H1 (cell line): ENCODE measurements around the gene AK8. TPM values are rescaled to one million over a fixed set of nuclear protein-coding genes. Genes with fewer than 3 reads are reported as not detected.

Source experiments
- CTCF ChIA-PET: fragments of 300-600 bp; sonication (Branson Sonifier 250); formaldehyde crosslinking; loops from one replicate; lab custom pipeline; 2021; ENCODE audit not compliant: partially characterized antibody; lab: Charles Lee
- POLR2A ChIA-PET: fragments of 300-600 bp; sonication (Branson Sonifier 250); formaldehyde crosslinking; loops from one replicate; lab custom pipeline; 2021; ENCODE audit warnings: inconsistent platforms; ENCODE audit not compliant: partially characterized antibody; lab: Charles Lee
- DNase-seq, 2 experiments: peaks; one replicate each; pipeline versions ENCODE4 v3.0.0 to v3.0.0-alpha.2; 2010 to 2022; ENCODE audit warnings: low spot score in 2 of 2, low read depth in 1 of 2, mixed read lengths in 1 of 2
- FAIRE-seq: peaks from 2 replicates; lab custom pipeline; 2011; peaks lifted over from hg19 to GRCh38; lab: Jason Lieb, UNC
- H2AFZ ChIP-seq: 2 replicates; pipeline ENCODE4 v1.8.1; 2012; ENCODE audit warnings: low read length, inconsistent platforms
- H2AK5ac ChIP-seq: 2 replicates; pipeline ENCODE4 v1.6.1; 2013; ENCODE audit warnings: low read depth, low read length
- H2BK120ac ChIP-seq: replicated peaks from 2 replicates; pipeline ENCODE3; 2013; ENCODE audit warnings: low read depth, low read length, inconsistent platforms
- H2BK12ac ChIP-seq: 2 replicates; pipeline ENCODE4 v1.6.1; 2013; ENCODE audit warnings: low read depth, low read length
- H2BK15ac ChIP-seq: 2 replicates; pipeline ENCODE4 v1.6.1; 2013; ENCODE audit warnings: low read length
- H2BK20ac ChIP-seq: 2 replicates; pipeline ENCODE4 v1.6.1; 2013; ENCODE audit warnings: low read length
- H2BK5ac ChIP-seq: 2 replicates; pipeline ENCODE4 v1.6.1; 2013; ENCODE audit warnings: low read depth, low read length
- H3K14ac ChIP-seq: 2 replicates; pipeline ENCODE4 v1.6.1; 2013; ENCODE audit warnings: inconsistent platforms; ENCODE audit not compliant: insufficient read length
- H3K18ac ChIP-seq: 2 replicates; pipeline ENCODE4 v1.6.1; 2013; ENCODE audit warnings: low read length; ENCODE audit errors: extremely low read depth
- H3K23ac ChIP-seq: 2 replicates; pipeline ENCODE4 v1.6.1; 2013; ENCODE audit warnings: inconsistent platforms; ENCODE audit not compliant: insufficient read length
- H3K23me2 ChIP-seq: 2 replicates; pipeline ENCODE4 v1.6.1; 2013; ENCODE audit warnings: low read depth, low read length
- H3K27ac ChIP-seq: 2 replicates; pipeline ENCODE4 v1.6.1; 2011; ENCODE audit warnings: low read depth, low read length, inconsistent platforms
- H3K27me3 ChIP-seq, 4 experiments: replicated peaks in 1 of 4; 1 replicate in 1 of 4; 2 replicates in 3 of 4; pipeline versions ENCODE4 v1.6.1 to v1.8.1; 2011 to 2013; ENCODE audit warnings: low read length in 3 of 4, mild to moderate bottlenecking in 3 of 4, inconsistent platforms in 2 of 4, mixed read lengths in 2 of 4, moderate library complexity in 1 of 4; ENCODE audit not compliant: control insufficient read depth in 3 of 4, insufficient read depth in 3 of 4; ENCODE audit errors: extremely low read depth in 1 of 4
- H3K36me3 ChIP-seq, 4 experiments: 2 replicates each; pipeline versions ENCODE4 v1.6.1 to v1.8.1; 2011 to 2013; ENCODE audit warnings: mild to moderate bottlenecking in 4 of 4, low read length in 3 of 4, moderate library complexity in 2 of 4, control low read depth in 1 of 4, inconsistent platforms in 1 of 4; ENCODE audit not compliant: insufficient read depth in 4 of 4, control insufficient read depth in 2 of 4
- H3K4ac ChIP-seq: replicated peaks from 2 replicates; pipeline ENCODE3; 2013; ENCODE audit warnings: low read length, low read depth, mixed read lengths, inconsistent platforms; ENCODE audit not compliant: insufficient read length
- H3K4me1 ChIP-seq, 4 experiments: replicated peaks in 1 of 4; 1 replicate in 1 of 4; 2 replicates in 3 of 4; pipeline versions ENCODE4 v1.6.1 to v1.8.1; 2011 to 2013; ENCODE audit warnings: low read length in 3 of 4, inconsistent platforms in 2 of 4, mixed read lengths in 1 of 4; ENCODE audit not compliant: insufficient read depth in 4 of 4, control insufficient read depth in 3 of 4
- H3K4me2 ChIP-seq, 2 experiments: 2 replicates each; pipeline versions ENCODE4 v1.6.1 to v1.8.1; 2011 to 2013; ENCODE audit warnings: low read depth in 2 of 2, low read length in 2 of 2, control low read depth in 1 of 2, inconsistent platforms in 1 of 2, mild to moderate bottlenecking in 1 of 2; ENCODE audit not compliant: insufficient read depth in 1 of 2
- H3K4me3 ChIP-seq, 4 experiments: fragments of 200-600, 300-600 bp in 1 of 4; sonication (generic), shearing (Covaris generic), sonication (Bioruptor Twin) in 1 of 4; 2 replicates each; pipeline versions ENCODE4 v1.5.1 to v1.8.1; 2011 to 2016; ENCODE audit warnings: low read length in 4 of 4, low read depth in 3 of 4, control low read depth in 2 of 4, inconsistent platforms in 2 of 4, mild to moderate bottlenecking in 2 of 4, mixed read lengths in 1 of 4, moderate library complexity in 1 of 4; ENCODE audit not compliant: insufficient read depth in 2 of 4; ENCODE audit errors: extremely low read depth in 1 of 4
- H3K56ac ChIP-seq: replicated peaks from 2 replicates; pipeline ENCODE3; 2013; ENCODE audit warnings: low read depth, mild to moderate bottlenecking, mixed read lengths, low read length, inconsistent platforms; ENCODE audit not compliant: insufficient read length
- H3K79me1 ChIP-seq: 2 replicates; pipeline ENCODE4 v1.6.1; 2013; ENCODE audit warnings: low read depth, low read length, control low read depth
- H3K79me2 ChIP-seq, 2 experiments: 2 replicates each; pipeline versions ENCODE4 v1.6.1 to v1.8.1; 2012 to 2013; ENCODE audit warnings: low read length in 2 of 2, mild to moderate bottlenecking in 2 of 2, inconsistent platforms in 1 of 2; ENCODE audit not compliant: insufficient read depth in 2 of 2, control insufficient read depth in 1 of 2
- H3K9ac ChIP-seq, 4 experiments: replicated peaks in 1 of 4; 1 replicate in 1 of 4; 2 replicates in 3 of 4; pipeline versions ENCODE4 v1.6.1 to v1.8.1; 2011 to 2013; ENCODE audit warnings: low read depth in 3 of 4, low read length in 3 of 4, control low read depth in 2 of 4, mild to moderate bottlenecking in 2 of 4, moderate library complexity in 2 of 4, inconsistent platforms in 1 of 4; ENCODE audit errors: extremely low read depth in 1 of 4
- H3K9me3 ChIP-seq, 2 experiments: 2 replicates each; pipeline versions ENCODE4 v1.6.1 to v1.8.1; 2012 to 2013; ENCODE audit warnings: mild to moderate bottlenecking in 2 of 2, moderate library complexity in 2 of 2, control low read depth in 1 of 2, inconsistent platforms in 1 of 2, low read depth in 1 of 2, low read length in 1 of 2, mixed read lengths in 1 of 2; ENCODE audit not compliant: insufficient read depth in 2 of 2
- H4K20me1 ChIP-seq, 2 experiments: replicated peaks in 1 of 2; 2 replicates each; pipeline versions ENCODE3 to v1.8.1; 2011 to 2013; ENCODE audit warnings: inconsistent platforms in 2 of 2, low read length in 2 of 2, mild to moderate bottlenecking in 1 of 2; ENCODE audit not compliant: insufficient read depth in 2 of 2, control insufficient read depth in 1 of 2
- H4K5ac ChIP-seq: 2 replicates; pipeline ENCODE4 v1.6.1; 2013; ENCODE audit warnings: low read length, low read depth, mixed read lengths, inconsistent platforms; ENCODE audit not compliant: insufficient read length
- H4K8ac ChIP-seq: 2 replicates; pipeline ENCODE4 v1.8.0; 2013; ENCODE audit warnings: mild to moderate bottlenecking, moderate library complexity, low read length, inconsistent platforms; ENCODE audit not compliant: insufficient read depth; ENCODE audit errors: extremely low read depth
- H4K91ac ChIP-seq: replicated peaks from 2 replicates; pipeline ENCODE3; 2013; ENCODE audit warnings: low read length, mixed read lengths, inconsistent platforms; ENCODE audit not compliant: insufficient read length
- CREB1 ChIP-seq: IDR thresholded peaks from 2 replicates; pipeline ENCODE4 v1.6.1; 2012; ENCODE audit warnings: inconsistent platforms
- CTCF ChIP-seq, 3 experiments: IDR thresholded peaks; 1 replicate in 2 of 3; 2 replicates in 1 of 3; pipeline versions ENCODE4 v1.5.1 to v1.6.1; 2011; ENCODE audit warnings: low read length in 3 of 3, mild to moderate bottlenecking in 3 of 3, inconsistent platforms in 2 of 3, low read depth in 1 of 3, moderate library complexity in 1 of 3; ENCODE audit not compliant: insufficient read depth in 1 of 3; ENCODE audit errors: control extremely low read depth in 1 of 3
- JUN ChIP-seq: IDR thresholded peaks from 2 replicates; pipeline ENCODE4 v1.6.1; 2011; ENCODE audit warnings: low read depth, mild to moderate bottlenecking, improper control_type of control experiment, low read length
- WGBS, 2 experiments: shearing (Covaris generic) in 1 of 2; methylation state at CpG; one replicate each; pipeline versions ENCODE4 v1.1.6 to v1.1.7; 2013 to 2015; ENCODE audit warnings: low lambda C conversion rate in 2 of 2, mixed read lengths in 2 of 2, inconsistent platforms in 1 of 2, low coverage in 1 of 2, missing lambda C conversion rate in 1 of 2; ENCODE audit not compliant: insufficient replicate concordance in 2 of 2, insufficient coverage in 1 of 2, insufficient read length in 1 of 2; ENCODE audit errors: extremely low coverage in 1 of 2, missing lambda C conversion rate in 1 of 2; 5-methylcytosine and 5-hydroxymethylcytosine counted together
- polyA plus RNA-seq, 7 experiments: library from polyadenylated mRNA; depleted of rRNA in 3 of 7; stranded (reverse) in 5 of 7; unstranded in 2 of 7; fragments of >200 nt in 5 of 7; fragments of 200-250 nt in 2 of 7; gene quantifications; 1 replicate in 5 of 7; 2 replicates in 1 of 7; 4 replicates in 1 of 7; pipeline versions ENCODE4 v1.2.1 to v1.2.3, GENCODE V29; 2011 to 2013; ENCODE audit warnings: missing spikeins in 2 of 7, mixed read lengths in 2 of 7
- total RNA-seq: library from RNA; stranded (reverse); fragmentation: NEBNext Ultra II Directional; extraction: Animal tissue kit (Norgen Biotek cat#: 25700); gene quantifications from 2 replicates; pipeline ENCODE4 v1.2.1, GENCODE V29; 2021

Gene AK8
- total and polyA plus RNA-seq, 2 of the 8 experiments (the other 6 are each of a cell fraction or from before 2014, with no cell fraction given), result 0.35 to 0.48 TPM

GRCh38 chr9:132710333-132710732 lies 167.8 kb downstream of the AK8 start:
- Histone ChIP-seq H3K79me2 (no peaks in the 10 kb centered on the region), H3K79me1 (no peaks in the 10 kb centered on the region), H3K27me3 (no peaks in the 10 kb centered on the region), H3K23ac (no peak overlapping the region), H4K91ac (no peak overlapping the region), H3K4ac (no peak overlapping the region), H2BK120ac (no peak overlapping the region), H3K18ac (no peak overlapping the region), H2AK5ac (no peak overlapping the region), H2BK12ac (no peak overlapping the region), H3K4me1 (no peaks in the 10 kb centered on the region), H3K9ac (no peak overlapping the region), H3K36me3 (no peaks in the 10 kb centered on the region), H3K4me3 (no peak overlapping the region), H3K9me3 (0 out of 4 replicates have a peak, but pooled peaks cover 0 to 3% of the 10 kb centered on the region in 2 experiments), H3K4me2 (no peak overlapping the region), H3K56ac (no peak overlapping the region), H2BK5ac (no peak overlapping the region), H4K5ac (no peak overlapping the region), H3K14ac (no peak overlapping the region), H3K27ac (no peak overlapping the region), H2BK20ac (no peak overlapping the region), H2BK15ac (no peak overlapping the region), H3K23me2 (no peaks in the 10 kb centered on the region), H4K20me1 (peaks cover 0 to 2% of the 10 kb centered on the region in 2 experiments), H4K8ac (no peak overlapping the region), H2AFZ (no peak overlapping the region)
- ChIA-PET CTCF (no interaction called here), POLR2A (no interaction called here)
- DNase-seq (no peak), FAIRE-seq (no peak)
- TF ChIP-seq CTCF (IDR thresholded peaks at IDR 0.05; ENCODE audit: control extremely low read depth in 1 of 3, insufficient read depth in 1 of 3, low read depth in 1 of 3, low read length in 3 of 3), result no peak
- no peak for TF ChIP-seq JUN
- TF ChIP-seq CREB1, result no peak
- WGBS, 2 experiments, result 82% methylated on average over 6 of the region's 6 CpGs; no CpG with 5 or more reads in 1 of the 2 experiments
